ENCODE results near the gene PHKA2. TPM values are rescaled to one million over a fixed set of nuclear protein-coding genes. Genes with fewer than 3 reads are reported as not detected.

The PHKA2 gene
- total RNA-seq, 2 experiments from 2014 or later = 19.8 to 20.7 TPM

DNA sequence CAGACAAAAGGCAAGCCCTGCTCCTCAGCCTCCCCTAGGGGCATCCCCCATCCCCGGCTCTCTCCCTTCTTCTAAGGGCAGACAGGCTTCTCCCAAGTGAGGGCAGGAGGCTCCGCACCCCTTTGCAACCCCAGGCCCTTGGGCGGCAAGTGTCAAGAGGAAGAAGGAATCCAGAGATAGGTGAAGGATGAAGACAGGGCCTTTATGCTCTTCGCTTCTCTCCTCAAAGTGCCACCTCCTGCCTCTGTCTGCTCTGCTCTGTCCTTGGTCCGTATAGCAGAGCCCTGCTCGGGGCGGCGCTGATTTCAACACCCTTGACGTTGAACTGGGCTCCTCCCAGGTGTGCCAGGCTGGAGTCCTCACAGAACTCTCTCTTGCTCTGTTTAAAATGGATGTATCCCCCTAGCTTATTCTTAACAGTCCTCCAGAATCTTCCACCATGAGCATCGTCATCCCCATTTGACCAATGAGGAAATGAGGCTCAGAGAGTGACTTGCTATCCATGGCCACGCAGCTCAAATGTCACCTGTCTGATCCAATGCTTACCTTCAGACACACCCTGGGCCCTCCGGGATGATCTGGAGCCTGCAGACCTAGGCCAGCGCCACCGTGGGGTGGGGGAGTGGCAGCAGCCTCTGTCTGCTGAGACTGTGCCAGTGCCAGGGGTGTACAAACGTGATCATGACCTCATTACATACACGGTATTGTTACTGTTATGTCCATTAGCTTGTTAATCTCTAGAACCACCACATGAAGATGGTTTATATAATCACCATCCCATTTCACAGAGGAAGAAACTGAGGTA, 99.8 kb downstream of the PHKA2 start:
- DNase-seq = no peak
- H3K4me3 Mint-ChIP-seq = no peak overlapping the region
- peaks cover 22% of the 10 kb centered on the region for H3K4me1 Mint-ChIP-seq (ENCODE audit: low read depth)
- intact Hi-C loops (cut with micrococcal nuclease) = no loop called here
- H3K27me3 Mint-ChIP-seq (ENCODE audit: low read depth) = no peaks in the 10 kb centered on the region
- no peaks in the 10 kb centered on the region for H3K9me3 Mint-ChIP-seq
- H3K36me3 Mint-ChIP-seq (ENCODE audit: low read depth) = no peaks in the 10 kb centered on the region
- CTCF ChIA-PET = no interaction called here
- H3K27ac Mint-ChIP-seq = no peak overlapping the region

GRCh38 chrX:18883234-18883960, 100.5 kb downstream of the PHKA2 start:
- Mint-ChIP-seq H3K4me3 (no peak overlapping the region), H3K27ac (no peak overlapping the region), H3K27me3 (ENCODE audit: low read depth) (no peaks in the 10 kb centered on the region), H3K4me1 (ENCODE audit: low read depth) (peaks cover 22% of the 10 kb centered on the region), H3K36me3 (ENCODE audit: low read depth) (no peaks in the 10 kb centered on the region), H3K9me3 (no peaks in the 10 kb centered on the region)
- no peak for DNase-seq
- CTCF ChIA-PET = no interaction called here
- intact Hi-C loops (cut with micrococcal nuclease) = no loop called here

GRCh38 chrX:18879144-18879543, 104.8 kb downstream of the PHKA2 start:
- H3K9me3 Mint-ChIP-seq = no peaks in the 10 kb centered on the region
- no peak overlapping the region for H3K27ac Mint-ChIP-seq
- no peak overlapping the region for H3K4me3 Mint-ChIP-seq
- CTCF ChIA-PET = no interaction called here
- DNase-seq = no peak
- H3K36me3 Mint-ChIP-seq (ENCODE audit: low read depth) = no peaks in the 10 kb centered on the region
- H3K27me3 Mint-ChIP-seq (ENCODE audit: low read depth) = no peaks in the 10 kb centered on the region
- H3K4me1 Mint-ChIP-seq (ENCODE audit: low read depth) = no peaks in the 10 kb centered on the region
- intact Hi-C loops (cut with micrococcal nuclease) = no loop called here

DNA sequence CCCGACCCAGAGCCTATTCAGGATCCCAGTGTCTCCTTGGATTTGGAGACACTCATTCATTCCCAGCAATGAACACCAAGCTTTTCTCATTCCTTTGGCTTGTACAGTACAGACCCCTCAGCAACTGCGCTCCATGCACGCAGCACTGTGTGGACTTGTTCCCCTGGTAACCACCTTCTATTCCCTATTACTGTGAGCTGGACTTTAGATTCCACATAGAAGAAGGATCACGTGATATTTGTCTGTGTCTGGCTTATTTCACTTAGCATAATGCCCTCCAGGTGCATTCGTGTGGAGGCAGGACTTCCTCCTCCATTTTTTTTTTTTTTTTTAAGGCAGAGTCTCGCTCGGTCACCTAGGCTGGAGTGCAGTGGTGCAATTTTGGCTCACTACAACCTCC, 106.4 kb downstream of the PHKA2 start:
- CTCF ChIA-PET = interaction anchor here (1.8 kb wide), 1 partner anchor 9 kb away, joined by 4 read pairs; no protein-coding TSS in a partner anchor
- no peak overlapping the region for H3K4me3 Mint-ChIP-seq

DNA sequence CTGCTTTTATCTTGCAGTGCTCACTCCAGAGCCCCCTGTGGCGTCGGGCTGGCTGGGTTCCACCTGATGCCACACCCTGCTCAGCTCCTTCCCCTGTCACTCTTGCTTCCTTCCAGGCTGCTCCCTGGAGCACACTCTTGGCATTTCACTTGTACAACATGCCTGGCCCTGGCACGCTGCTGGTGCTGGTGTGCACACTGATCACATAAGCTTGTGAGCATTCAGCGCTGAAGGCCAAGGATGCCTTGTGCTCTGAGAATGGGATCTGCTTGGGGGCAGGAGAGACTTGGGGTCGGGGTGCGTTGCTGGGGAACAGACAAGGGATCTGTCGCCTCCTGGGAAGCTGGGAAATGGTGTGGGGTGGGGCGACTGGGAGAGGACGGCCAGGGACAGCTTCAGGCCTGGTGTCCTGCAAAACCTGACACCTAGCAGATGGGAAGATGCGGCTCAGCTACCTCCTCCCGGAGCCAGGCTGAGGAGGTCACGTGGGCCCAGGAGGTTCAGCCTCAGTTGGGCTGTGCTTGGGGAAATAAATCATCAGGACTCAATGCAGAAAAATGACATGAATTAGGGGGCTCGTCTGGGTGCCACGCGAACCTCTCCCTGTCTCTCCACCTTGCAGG, 108.5 kb downstream of the PHKA2 start:
- Mint-ChIP-seq H3K27me3 (ENCODE audit: low read depth) (no peaks in the 10 kb centered on the region), H3K27ac (no peak overlapping the region), H3K4me1 (ENCODE audit: low read depth) (peaks cover 5% of the 10 kb centered on the region), H3K4me3 (no peak overlapping the region), H3K9me3 (no peaks in the 10 kb centered on the region), H3K36me3 (ENCODE audit: low read depth) (no peaks in the 10 kb centered on the region)
- DNase-seq = no peak
- intact Hi-C loops (cut with micrococcal nuclease) = no loop called here
- CTCF ChIA-PET = no interaction called here

More for the DNA sequence above, 106.4 kb downstream of the PHKA2 start:
- no peaks in the 10 kb centered on the region for H3K27me3 Mint-ChIP-seq (ENCODE audit: low read depth)
- H3K4me1 Mint-ChIP-seq (ENCODE audit: low read depth) = peaks cover 5% of the 10 kb centered on the region
- H3K27ac Mint-ChIP-seq = no peak overlapping the region
- no peaks in the 10 kb centered on the region for H3K9me3 Mint-ChIP-seq
- no peak for DNase-seq
- H3K36me3 Mint-ChIP-seq (ENCODE audit: low read depth) = no peaks in the 10 kb centered on the region
- intact Hi-C loops (cut with micrococcal nuclease) = no loop called here

GRCh38 chrX:18874560-18875255, 109.2 kb downstream of the PHKA2 start:
- Mint-ChIP-seq H3K27ac (no peak overlapping the region), H3K4me1 (ENCODE audit: low read depth) (peaks cover 5% of the 10 kb centered on the region), H3K4me3 (no peak overlapping the region), H3K27me3 (ENCODE audit: low read depth) (no peaks in the 10 kb centered on the region), H3K9me3 (no peaks in the 10 kb centered on the region), H3K36me3 (ENCODE audit: low read depth) (no peaks in the 10 kb centered on the region)
- no peak for DNase-seq
- intact Hi-C loops (cut with micrococcal nuclease) = no loop called here
- CTCF ChIA-PET = no interaction called here

GRCh38 chrX:18873836-18874235, 110.1 kb downstream of the PHKA2 start:
- H3K4me3 Mint-ChIP-seq = no peak overlapping the region
- no peak overlapping the region for H3K27ac Mint-ChIP-seq
- intact Hi-C loops (cut with micrococcal nuclease) = no loop called here
- CTCF ChIA-PET = no interaction called here
- H3K27me3 Mint-ChIP-seq (ENCODE audit: low read depth) = no peaks in the 10 kb centered on the region
- H3K4me1 Mint-ChIP-seq (ENCODE audit: low read depth) = peaks cover 5% of the 10 kb centered on the region
- no peaks in the 10 kb centered on the region for H3K9me3 Mint-ChIP-seq
- no peak for DNase-seq
- H3K36me3 Mint-ChIP-seq (ENCODE audit: low read depth) = no peaks in the 10 kb centered on the region

- no peak for DNase-seq
- CTCF ChIA-PET = no interaction called here
- intact Hi-C loops (cut with micrococcal nuclease) = no loop called here
These were observed 110.6 kb downstream of the PHKA2 start for GRCh38 chrX:18873189-18873791.

GRCh38 chrX:18872621-18873020, 111.3 kb downstream of the PHKA2 start:
- Mint-ChIP-seq H3K36me3 (ENCODE audit: low read depth) (no peaks in the 10 kb centered on the region), H3K27ac (peak overlapping the region; percentile 13), H3K9me3 (no peaks in the 10 kb centered on the region), H3K4me3 (no peak overlapping the region), H3K27me3 (ENCODE audit: low read depth) (no peaks in the 10 kb centered on the region), H3K4me1 (ENCODE audit: low read depth) (peaks cover 5% of the 10 kb centered on the region)
- intact Hi-C loops (cut with micrococcal nuclease) = no loop called here
- no peak for DNase-seq
- CTCF ChIA-PET = no interaction called here

More at GRCh38 chrX:18873189-18873791, 110.6 kb downstream of the PHKA2 start:
- Mint-ChIP-seq H3K4me3 (no peak overlapping the region), H3K36me3 (ENCODE audit: low read depth) (no peaks in the 10 kb centered on the region), H3K9me3 (no peaks in the 10 kb centered on the region), H3K27ac (peak overlapping the region; percentile 13), H3K4me1 (ENCODE audit: low read depth) (peaks cover 5% of the 10 kb centered on the region), H3K27me3 (ENCODE audit: low read depth) (no peaks in the 10 kb centered on the region)

DNA sequence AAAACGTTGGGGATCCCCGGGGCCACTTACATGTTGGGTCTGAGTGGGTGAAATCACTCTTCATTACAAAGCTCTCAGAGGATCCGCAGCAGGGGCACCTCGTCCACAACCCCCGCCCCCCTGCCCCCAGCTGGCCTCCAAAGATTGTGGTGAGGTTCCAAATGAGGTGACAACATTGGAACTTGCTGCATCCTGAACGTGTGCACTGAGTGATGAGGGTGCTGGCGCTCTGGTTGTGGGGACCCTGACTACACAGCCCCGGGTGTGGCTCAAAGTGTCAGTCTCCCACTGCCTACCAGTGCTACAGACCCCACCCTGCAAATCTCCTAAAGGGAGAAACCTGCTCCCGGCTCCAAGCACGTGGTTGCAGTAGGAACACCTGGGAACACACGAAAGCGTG, 111.9 kb downstream of the PHKA2 start:
- H3K27me3 Mint-ChIP-seq (ENCODE audit: low read depth) = no peaks in the 10 kb centered on the region
- H3K4me3 Mint-ChIP-seq = no peak overlapping the region
- intact Hi-C loops (cut with micrococcal nuclease) = no loop called here
- H3K9me3 Mint-ChIP-seq = no peaks in the 10 kb centered on the region
- CTCF ChIA-PET = no interaction called here
- DNase-seq = no peak
- H3K36me3 Mint-ChIP-seq (ENCODE audit: low read depth) = no peaks in the 10 kb centered on the region
- H3K27ac Mint-ChIP-seq = no peak overlapping the region
- peaks cover 5% of the 10 kb centered on the region for H3K4me1 Mint-ChIP-seq (ENCODE audit: low read depth)

DNA sequence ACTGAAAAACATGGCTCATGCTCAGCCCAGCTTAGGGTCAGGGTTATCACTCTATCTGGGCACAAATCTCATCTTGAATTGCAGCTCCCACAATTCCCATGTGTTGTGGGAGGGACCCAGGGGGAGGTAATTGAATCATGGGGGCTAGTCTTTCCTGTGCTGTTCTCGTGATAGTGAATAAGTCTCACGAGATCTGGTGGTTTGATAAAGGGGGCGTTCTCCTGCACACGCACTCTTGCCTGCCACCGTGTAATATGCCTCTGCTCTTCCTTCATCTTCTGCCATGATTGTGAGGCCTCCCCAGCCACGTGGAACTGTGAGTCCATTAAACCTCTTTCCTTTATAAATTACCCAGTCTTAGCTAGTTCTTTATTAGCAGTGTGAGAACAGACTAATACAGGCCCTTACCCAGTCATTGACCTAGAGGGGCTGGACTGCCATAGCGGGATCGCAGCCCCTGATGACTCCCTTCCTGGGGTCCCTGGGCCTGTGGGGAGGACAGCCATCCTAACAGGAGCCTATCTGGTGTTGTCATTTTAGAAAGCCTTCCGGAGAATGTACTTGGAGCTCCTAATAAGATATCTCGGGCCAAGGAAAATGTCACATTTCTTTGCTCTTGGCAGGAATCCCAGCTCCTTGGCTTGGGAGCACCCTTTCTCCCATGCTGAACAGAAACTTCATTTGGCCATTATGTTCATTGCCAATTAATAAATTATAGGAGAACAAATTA, 112.6 kb downstream of the PHKA2 start:
- H3K27ac Mint-ChIP-seq = no peak overlapping the region
- no peak for DNase-seq
- intact Hi-C loops (cut with micrococcal nuclease) = no loop called here
- peaks cover 5% of the 10 kb centered on the region for H3K4me1 Mint-ChIP-seq (ENCODE audit: low read depth)
- H3K36me3 Mint-ChIP-seq (ENCODE audit: low read depth) = no peaks in the 10 kb centered on the region
- no peaks in the 10 kb centered on the region for H3K27me3 Mint-ChIP-seq (ENCODE audit: low read depth)
- CTCF ChIA-PET = no interaction called here
- H3K4me3 Mint-ChIP-seq = no peak overlapping the region
- no peaks in the 10 kb centered on the region for H3K9me3 Mint-ChIP-seq
